PC-3 (cell line): Measurements from ENCODE around the gene SEC16A. TPM values are rescaled to one million over a fixed set of nuclear protein-coding genes. Genes with fewer than 3 reads are reported as not detected.

Source experiments
- ATAC-seq: fragments of 200-7000 bp; cut with Tn5 transposase; 2 replicates; pipeline ENCODE4 v1.9.1; 2020; ENCODE audit warnings: mild to moderate bottlenecking, moderate library complexity
- BruUV-seq: library from RNA; stranded (reverse); fragments of 400-500 nt; replicated peaks from 2 replicates; lab custom pipeline; 2021; lab: Mats Ljungman, UMichigan
- CTCF ChIA-PET: fragments of 300-600 bp; sonication (Branson Sonifier 250); formaldehyde crosslinking; loops from one replicate; lab custom pipeline; 2022; ENCODE audit warnings: antibody characterized with exemption; lab: Charles Lee
- POLR2A ChIA-PET: fragments of 300-600 bp; sonication (Branson Sonifier 250); formaldehyde crosslinking; loops from one replicate; lab custom pipeline; 2022; ENCODE audit warnings: antibody characterized with exemption; ENCODE audit not compliant: unreplicated experiment; lab: Charles Lee
- DNase-seq: peaks from one replicate; pipeline ENCODE4 v3.0.0-alpha.2; 2015
- H2AFZ ChIP-seq: fragments of 300-600 bp; sonication (generic); 2 replicates; pipeline ENCODE4 v1.6.0; 2016; ENCODE audit warnings: antibody characterized with exemption, low read length
- H3F3A ChIP-seq: fragments of 300-600 bp; sonication (generic); one replicate; pipeline ENCODE4 v1.6.0; 2017; ENCODE audit warnings: antibody characterized with exemption, low read length, control low read depth, mild to moderate bottlenecking; ENCODE audit not compliant: unreplicated experiment
- H3K27ac ChIP-seq: fragments of 300-600 bp; sonication (generic); 2 replicates; pipeline ENCODE4 v1.5.1; 2016; ENCODE audit warnings: mild to moderate bottlenecking, low read length
- H3K27me3 ChIP-seq: fragments of 300-600 bp; sonication (generic); 2 replicates; pipeline ENCODE4 v1.6.1; 2016; ENCODE audit warnings: low read length, mixed read lengths
- H3K36me3 ChIP-seq: fragments of 300-600 bp; sonication (generic); 2 replicates; pipeline ENCODE4 v1.6.1; 2016; ENCODE audit warnings: low read depth, mixed run types, low read length, mixed read lengths
- H3K4me1 ChIP-seq: fragments of 300-600 bp; sonication (generic); 2 replicates; pipeline ENCODE4 v1.5.1; 2016; ENCODE audit warnings: low read length; ENCODE audit not compliant: insufficient read depth
- H3K4me2 ChIP-seq: fragments of 300-600 bp; sonication (generic); 2 replicates; pipeline ENCODE4 v1.6.0; 2016; ENCODE audit warnings: low read length
- H3K4me3 ChIP-seq: fragments of 300-600 bp; sonication (generic); 2 replicates; pipeline ENCODE4 v1.5.1; 2016; ENCODE audit warnings: mild to moderate bottlenecking, low read length, mixed read lengths
- H3K79me2 ChIP-seq: fragments of 300-600 bp; sonication (generic); 2 replicates; pipeline ENCODE4 v1.6.1; 2017; ENCODE audit warnings: low read length, mixed read lengths
- H3K9ac ChIP-seq: fragments of 300-600 bp; sonication (generic); 2 replicates; pipeline ENCODE4 v1.6.0; 2016; ENCODE audit warnings: mild to moderate bottlenecking, low read length
- H3K9me2 ChIP-seq: fragments of 300-600 bp; sonication (generic); replicated peaks from 2 replicates; pipeline ENCODE4 v1.6.1; 2016; ENCODE audit warnings: mixed run types, low read length, mixed read lengths
- H3K9me3 ChIP-seq: fragments of 300-600 bp; sonication (generic); 2 replicates; pipeline ENCODE4 v1.6.1; 2016; ENCODE audit warnings: low read length, mixed read lengths
- H4K20me1 ChIP-seq: fragments of 300-600 bp; sonication (generic); 2 replicates; pipeline ENCODE4 v1.6.1; 2016; ENCODE audit warnings: low read length, mixed read lengths
- CTCF ChIP-seq: fragments of 300-600 bp; sonication (generic); conservative IDR thresholded peaks from 2 replicates; pipeline ENCODE4 v1.5.1; 2017; ENCODE audit warnings: antibody characterized with exemption, low read depth, mild to moderate bottlenecking, low read length
- EZH2 ChIP-seq: fragments of 300-600 bp; sonication (generic); IDR thresholded peaks from one replicate; pipeline ENCODE4 v1.6.1; 2017; ENCODE audit warnings: antibody characterized with exemption, mild to moderate bottlenecking, low read length; ENCODE audit not compliant: unreplicated experiment
- EZH2phosphoT487 ChIP-seq: fragments of 300-600 bp; sonication (generic); IDR thresholded peaks from 2 replicates; pipeline ENCODE4 v1.6.1; 2018; ENCODE audit warnings: mild to moderate bottlenecking, antibody characterized with exemption, low read length, borderline replicate concordance
- intact Hi-C: fragments of 100-400 bp; cut with micrococcal nuclease; formaldehyde crosslinking; loops from 2 replicates; pipeline ENCODE4 v1.9.0; 2023
- total RNA-seq: library from RNA; depleted of rRNA; stranded (reverse); fragments of >200 nt; gene quantifications from 2 replicates; pipeline ENCODE4 v1.2.3, GENCODE V29; 2014

SEC16A gene
- total RNA-seq, 1 experiment from 2014 or later, result 28.3 TPM

- H3K4me3 ChIP-seq, result no peak overlapping the region
- no peak for TF ChIP-seq EZH2
- no peak for TF ChIP-seq CTCF
- no peak for TF ChIP-seq EZH2phosphoT487
- no peaks in the 10 kb centered on the region for H3K9me3 ChIP-seq
- H3K9me2 ChIP-seq, result no peaks in the 10 kb centered on the region
- no peaks in the 10 kb centered on the region for H3F3A ChIP-seq
- no peaks in the 10 kb centered on the region for H3K79me2 ChIP-seq
- intact Hi-C loops, result no loop called here
- H4K20me1 ChIP-seq, result no peaks in the 10 kb centered on the region
- H3K4me2 ChIP-seq, result no peak overlapping the region
- ATAC-seq, result no peak
- no peak overlapping the region for H2AFZ ChIP-seq
- no peak overlapping the region for H3K27ac ChIP-seq
- no peaks in the 10 kb centered on the region for H3K4me1 ChIP-seq
- CTCF ChIA-PET, result no interaction called here
- H3K27me3 ChIP-seq, result no peaks in the 10 kb centered on the region
- no TSS peak for BruUV-seq
- no peaks in the 10 kb centered on the region for H3K36me3 ChIP-seq
- DNase-seq, result no peak
- no peak overlapping the region for H3K9ac ChIP-seq
- POLR2A ChIA-PET, result no interaction called here
Observed at GRCh38 chr9:136499935-136500910, 17.4 kb upstream of the SEC16A start.

- Histone ChIP-seq H3K27ac (no peak overlapping the region), H3K27me3 (no peaks in the 10 kb centered on the region), H4K20me1 (no peaks in the 10 kb centered on the region), H3K9ac (no peak overlapping the region), H3K4me2 (no peak overlapping the region), H3K9me2 (no peaks in the 10 kb centered on the region), H3K9me3 (no peaks in the 10 kb centered on the region), H3K4me1 (no peaks in the 10 kb centered on the region), H3K36me3 (no peaks in the 10 kb centered on the region), H2AFZ (no peak overlapping the region), H3K4me3 (no peak overlapping the region), H3F3A (no peaks in the 10 kb centered on the region), H3K79me2 (no peaks in the 10 kb centered on the region)
- DNase-seq (no peak), ATAC-seq (no peak)
- no peak for TF ChIP-seq EZH2
- TF ChIP-seq CTCF, result no peak
- TF ChIP-seq EZH2phosphoT487, result no peak
- intact Hi-C loops, result no loop called here
- ChIA-PET CTCF (no interaction called here), POLR2A (no interaction called here)
- BruUV-seq, result no TSS peak
Observed at GRCh38 chr9:136499071-136499934, 16.5 kb upstream of the SEC16A start.
